GM08714 (cell line): ENCODE measurements around the gene AXL.

Source experiments
- H3K4me3 ChIP-seq: fragments of 200-500 bp; sonication (Bioruptor generic); 2 replicates; pipeline ENCODE4 v1.5.1; 2014; ENCODE audit warnings: mild to moderate bottlenecking, low read length, inconsistent platforms
- ZNF274 ChIP-seq: IDR thresholded peaks from 2 replicates; pipeline ENCODE4 v1.6.1; 2012; ENCODE audit warnings: mild to moderate bottlenecking, low read depth, low read length

The AXL gene

GRCh38 chr19:41299046-41299754, 80.2 kb downstream of the AXL start:
- TF ChIP-seq ZNF274: no peak
- no peak overlapping the region for H3K4me3 ChIP-seq

DNA sequence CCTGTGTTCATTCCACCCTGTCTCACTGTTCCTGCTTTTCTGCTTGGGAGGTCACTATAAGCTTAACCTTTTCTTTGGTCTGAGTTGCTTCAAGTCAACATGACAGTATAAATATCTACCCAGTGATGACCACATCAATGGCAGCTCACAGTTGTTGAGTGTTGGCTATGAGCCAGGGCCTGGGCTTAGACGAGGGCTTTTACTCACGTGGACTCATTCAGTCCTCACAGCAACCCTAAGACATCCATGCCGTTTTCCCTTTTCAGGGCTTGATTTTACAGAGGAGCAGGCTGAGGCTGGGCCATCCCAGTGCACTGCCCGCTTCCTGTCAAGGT, 80.7 kb downstream of the AXL start:
- no peak for TF ChIP-seq ZNF274
- H3K4me3 ChIP-seq: no peak overlapping the region

GRCh38 chr19:41300555-41300954, 81.5 kb downstream of the AXL start:
- TF ChIP-seq ZNF274: no peak
- no peak overlapping the region for H3K4me3 ChIP-seq

DNA sequence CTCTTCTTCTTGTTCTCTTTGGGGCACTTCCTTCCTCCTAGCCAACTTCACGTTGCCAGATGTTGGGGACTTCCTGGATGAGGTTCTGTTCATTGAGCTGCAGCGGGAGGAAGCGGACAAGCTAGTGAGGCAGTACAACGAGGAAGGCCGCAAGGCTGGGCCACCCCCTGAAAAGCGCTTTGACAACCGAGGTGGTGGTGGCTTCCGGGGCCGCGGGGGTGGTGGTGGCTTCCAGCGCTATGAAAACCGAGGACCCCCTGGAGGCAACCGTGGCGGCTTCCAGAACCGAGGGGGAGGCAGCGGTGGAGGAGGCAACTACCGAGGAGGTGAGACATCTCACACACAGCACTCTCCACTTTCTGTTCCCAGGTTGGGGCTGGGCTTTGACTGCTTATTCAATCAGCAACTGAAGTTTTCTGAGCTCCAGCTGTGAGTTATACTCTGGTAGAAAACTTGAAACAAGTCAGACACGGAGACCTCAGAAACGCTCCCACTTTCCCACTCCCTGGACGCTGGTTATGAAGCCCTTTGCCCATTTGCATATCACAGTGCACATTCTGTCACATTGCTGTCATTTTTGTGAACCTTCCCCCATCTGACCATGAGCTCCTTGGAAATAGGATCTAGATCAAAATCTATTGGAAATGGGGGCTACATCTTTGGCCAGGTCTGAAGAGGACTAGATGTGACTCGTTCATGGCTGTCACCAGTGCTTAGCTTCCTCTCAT, 83.8 kb downstream of the AXL start:
- H3K4me3 ChIP-seq: peak overlapping the region; percentile 3; the same call in 1 of the 2 replicates

DNA sequence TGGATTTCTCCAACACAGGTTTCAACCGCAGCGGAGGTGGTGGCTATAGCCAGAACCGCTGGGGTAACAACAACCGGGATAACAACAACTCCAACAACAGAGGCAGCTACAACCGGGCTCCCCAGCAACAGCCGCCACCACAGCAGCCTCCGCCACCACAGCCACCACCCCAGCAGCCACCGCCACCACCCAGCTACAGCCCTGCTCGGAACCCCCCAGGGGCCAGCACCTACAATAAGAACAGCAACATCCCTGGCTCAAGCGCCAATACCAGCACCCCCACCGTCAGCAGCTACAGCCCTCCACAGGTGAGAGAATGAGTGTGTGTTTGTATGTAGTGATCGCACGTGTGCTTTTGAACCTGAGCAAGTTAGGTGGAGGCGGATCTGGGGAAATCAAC, 84.9 kb downstream of the AXL start:
- no peak overlapping the region for H3K4me3 ChIP-seq
- TF ChIP-seq ZNF274: no peak

More for the DNA sequence above, 83.8 kb downstream of the AXL start:
- no peak for TF ChIP-seq ZNF274

- TF ChIP-seq ZNF274: no peak
- H3K4me3 ChIP-seq: no peak overlapping the region
Measured at GRCh38 chr19:41304706-41305483, 85.9 kb downstream of the AXL start.

- no peak for TF ChIP-seq ZNF274
- no peak overlapping the region for H3K4me3 ChIP-seq
Measured at GRCh38 chr19:41305927-41306793, 87.1 kb downstream of the AXL start.

GRCh38 chr19:41307090-41307875, 88.3 kb downstream of the AXL start:
- TF ChIP-seq ZNF274: no peak

DNA sequence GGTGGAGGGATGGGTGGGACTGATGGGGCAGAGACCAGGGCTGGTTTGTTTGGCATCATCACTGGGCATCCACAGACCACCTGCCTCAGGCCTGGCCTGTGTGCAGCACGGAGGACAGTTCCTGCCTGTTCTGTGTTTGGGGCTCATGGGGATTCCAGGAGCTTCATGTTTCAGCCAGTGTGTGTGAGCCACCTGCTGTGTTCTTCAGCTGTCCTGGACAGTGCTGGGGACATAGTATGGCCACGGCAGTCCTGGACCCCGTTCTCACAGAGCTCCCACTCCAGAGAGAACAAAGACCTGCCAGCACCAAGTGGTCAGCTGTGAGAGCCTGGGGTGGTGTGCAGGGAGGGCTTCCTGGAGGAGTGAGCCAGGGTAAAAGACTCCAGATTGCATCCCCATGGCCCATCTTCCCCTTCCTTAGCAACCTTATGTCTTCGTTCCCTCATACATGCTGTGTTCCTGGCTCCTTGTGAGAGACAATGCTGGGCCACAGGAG, 89.0 kb downstream of the AXL start:
- H3K4me3 ChIP-seq: no peak overlapping the region
- TF ChIP-seq ZNF274: no peak

More at GRCh38 chr19:41307090-41307875, 88.3 kb downstream of the AXL start:
- H3K4me3 ChIP-seq: no peak overlapping the region

DNA sequence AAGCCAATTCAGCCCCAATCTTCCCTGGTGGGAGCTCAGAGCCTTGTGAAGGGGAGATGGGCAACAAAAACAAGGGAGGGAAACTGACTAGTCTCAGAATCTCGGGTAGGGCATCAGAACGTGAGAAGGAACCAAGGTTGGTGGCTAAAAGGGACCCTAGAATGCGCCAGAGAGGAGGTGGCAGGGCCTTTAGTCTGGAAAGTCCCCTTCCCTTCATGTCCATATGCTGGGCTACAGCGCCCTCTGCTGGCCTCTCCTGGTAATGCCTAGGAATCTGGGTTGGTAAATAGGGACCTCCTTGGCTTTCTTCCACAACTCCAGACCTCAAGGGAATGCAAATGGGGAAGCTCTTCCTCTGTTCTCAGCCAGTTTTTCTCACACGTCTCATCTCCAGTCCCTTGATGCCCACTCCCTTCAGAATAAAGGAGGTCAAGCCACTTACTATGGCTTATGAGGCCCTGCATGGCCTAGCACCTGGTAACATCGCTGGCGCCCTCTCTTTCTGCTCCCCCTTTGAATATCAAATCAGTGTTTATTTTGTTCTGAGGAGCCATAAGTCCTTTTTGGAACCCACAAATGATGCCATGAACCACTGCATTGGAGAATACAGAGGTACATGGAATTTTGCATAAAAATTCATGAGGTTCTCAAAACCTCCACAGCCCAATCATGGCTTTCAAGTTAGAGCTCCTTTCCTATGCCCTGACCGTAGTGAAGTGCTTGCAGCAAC, 89.6 kb downstream of the AXL start:
- H3K4me3 ChIP-seq: peak overlapping the region; percentile 99; the same call in 1 of the 2 replicates
- TF ChIP-seq ZNF274: no peak

DNA sequence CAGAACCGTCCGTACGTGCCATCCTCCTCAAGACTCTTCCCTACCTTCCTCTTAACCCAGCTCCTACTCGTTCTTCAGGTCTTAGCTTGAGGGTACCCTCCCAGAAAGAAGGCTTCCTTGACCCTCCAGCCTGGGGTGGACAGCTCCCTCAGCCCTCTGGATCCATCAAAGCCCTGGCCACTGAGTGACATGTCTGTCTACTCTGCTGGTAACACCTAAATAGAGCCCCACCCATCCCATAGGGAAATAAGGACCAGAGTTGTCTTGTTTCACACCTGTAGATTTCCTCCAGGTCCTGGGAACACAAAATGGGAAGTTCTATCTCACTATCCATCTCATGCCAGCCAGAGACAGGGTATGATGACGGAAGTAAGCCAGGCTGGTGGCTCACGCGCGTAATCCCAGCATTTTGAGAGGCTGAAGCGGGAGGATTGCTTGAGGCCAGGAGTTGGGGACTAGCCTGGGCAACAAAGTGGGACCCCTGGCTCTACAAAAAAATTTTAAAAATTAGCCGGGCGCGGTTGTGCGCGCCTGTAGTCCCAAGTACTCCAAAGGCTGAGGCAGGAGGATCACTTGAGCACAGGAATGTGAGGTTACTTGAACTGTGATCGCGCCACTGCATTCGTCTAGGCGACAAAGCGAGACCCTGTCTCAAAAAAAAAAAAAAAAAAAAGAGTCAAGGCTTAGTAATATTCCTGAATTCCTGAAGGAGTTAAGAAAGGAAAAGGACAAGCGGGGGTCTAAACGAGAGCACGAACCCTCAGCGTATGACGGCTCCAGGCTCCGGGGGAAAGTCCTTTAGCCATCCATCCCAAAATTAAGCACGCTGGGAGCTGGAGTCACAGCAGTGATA, 90.4 kb downstream of the AXL start:
- TF ChIP-seq ZNF274: no peak
- peak overlapping the region; percentile 99 for H3K4me3 ChIP-seq
